Cerebellar cortex (tissue), 1 donor: Measurements from ENCODE around the gene PRAME.

Source experiments
- DNase-seq: peaks from one replicate; pipeline ENCODE4 v3.0.0-alpha.2; 2015; ENCODE audit warnings: low spot score

PRAME gene

DNA sequence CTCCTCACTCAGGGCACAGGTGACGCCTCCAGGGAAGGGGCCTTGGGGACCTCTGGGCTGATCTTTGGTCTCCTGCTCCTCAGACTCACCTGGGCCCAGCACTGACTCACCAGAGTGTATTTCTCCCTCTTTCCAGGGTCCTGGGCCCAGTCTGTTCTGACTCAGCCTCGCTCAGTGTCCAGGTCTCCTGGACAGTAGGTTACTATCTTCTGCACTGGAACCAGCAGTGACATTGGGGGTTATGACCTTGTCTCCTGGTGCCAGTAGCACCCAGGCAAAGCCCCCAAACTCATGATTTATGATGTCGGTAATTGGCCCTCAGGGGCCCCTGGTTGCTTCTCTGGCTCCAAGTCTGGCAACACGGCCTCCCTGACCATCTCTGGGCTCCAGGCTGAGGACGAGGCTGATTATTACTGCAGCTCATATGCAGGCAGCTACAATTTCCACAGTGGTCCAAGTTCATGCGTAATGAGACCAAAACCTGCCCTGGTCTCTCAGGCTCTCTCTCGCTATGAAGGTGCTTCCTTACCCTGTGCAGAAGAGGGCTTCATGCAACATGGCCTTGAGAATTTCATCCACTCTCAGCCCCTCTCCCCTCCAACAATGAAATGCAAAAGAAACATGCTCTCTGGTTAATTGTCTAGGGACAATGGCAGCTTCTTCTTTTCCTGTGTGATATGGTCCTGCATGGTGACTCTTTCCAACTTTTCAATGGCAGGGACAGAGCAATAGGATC is 21.0 kb upstream of the PRAME start:
- no peak for DNase-seq

DNA sequence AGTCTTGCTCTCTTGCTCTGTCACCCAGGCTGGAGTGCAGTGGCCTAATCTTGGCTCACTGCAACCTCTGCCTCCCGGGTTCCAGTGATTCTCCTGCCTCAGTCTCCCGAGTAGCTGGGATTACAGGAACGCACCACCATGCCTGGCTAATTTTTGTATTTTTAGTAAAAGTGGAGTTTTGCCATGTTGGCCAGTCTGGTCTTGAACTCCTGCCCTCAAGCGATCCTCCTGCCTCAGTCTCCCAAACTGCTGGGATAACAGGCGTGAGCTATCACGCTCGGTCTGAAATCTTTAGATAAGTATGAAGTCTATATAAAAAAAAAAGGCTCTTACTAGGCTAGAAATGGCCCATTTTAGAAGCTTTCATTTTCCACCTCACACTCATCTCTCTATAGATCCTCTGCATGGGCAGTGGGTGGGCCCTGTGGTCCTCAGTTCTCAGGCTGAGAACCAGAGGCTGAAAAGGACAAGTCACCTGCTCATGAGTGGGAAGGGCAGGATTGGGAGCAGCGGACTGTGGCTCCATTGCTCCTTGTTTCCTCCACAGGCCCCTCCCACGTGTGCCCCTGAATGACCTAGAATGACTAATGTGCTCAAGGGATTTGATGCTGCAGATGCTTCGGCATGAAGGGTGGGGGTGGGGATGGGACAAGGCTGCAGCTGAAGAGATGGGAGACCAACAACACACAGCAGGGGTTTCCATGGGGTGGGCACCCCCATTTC is 19.8 kb upstream of the PRAME start:
- no peak for DNase-seq

DNA sequence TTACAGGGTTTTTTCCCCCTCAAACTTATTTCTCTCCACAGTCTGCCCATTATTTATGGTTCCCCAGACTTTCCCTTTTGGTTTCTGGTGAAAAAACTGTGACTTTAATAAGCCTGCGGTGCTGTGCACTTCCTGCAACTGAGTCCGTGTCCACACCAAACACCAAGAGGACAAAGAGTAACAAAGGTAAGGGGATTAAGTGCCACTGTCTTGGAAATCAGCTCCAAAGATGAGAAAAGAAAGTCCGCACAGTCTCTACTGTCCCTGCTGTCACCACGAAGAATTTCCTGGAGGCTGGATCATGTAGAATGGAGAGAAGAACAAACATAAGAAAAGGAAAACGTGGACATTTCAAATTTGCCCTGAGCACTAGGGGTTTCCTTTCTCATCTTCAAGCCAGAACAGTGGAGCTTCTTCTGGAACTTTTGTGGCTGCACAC is 17.9 kb upstream of the PRAME start:
- no peak for DNase-seq

DNA sequence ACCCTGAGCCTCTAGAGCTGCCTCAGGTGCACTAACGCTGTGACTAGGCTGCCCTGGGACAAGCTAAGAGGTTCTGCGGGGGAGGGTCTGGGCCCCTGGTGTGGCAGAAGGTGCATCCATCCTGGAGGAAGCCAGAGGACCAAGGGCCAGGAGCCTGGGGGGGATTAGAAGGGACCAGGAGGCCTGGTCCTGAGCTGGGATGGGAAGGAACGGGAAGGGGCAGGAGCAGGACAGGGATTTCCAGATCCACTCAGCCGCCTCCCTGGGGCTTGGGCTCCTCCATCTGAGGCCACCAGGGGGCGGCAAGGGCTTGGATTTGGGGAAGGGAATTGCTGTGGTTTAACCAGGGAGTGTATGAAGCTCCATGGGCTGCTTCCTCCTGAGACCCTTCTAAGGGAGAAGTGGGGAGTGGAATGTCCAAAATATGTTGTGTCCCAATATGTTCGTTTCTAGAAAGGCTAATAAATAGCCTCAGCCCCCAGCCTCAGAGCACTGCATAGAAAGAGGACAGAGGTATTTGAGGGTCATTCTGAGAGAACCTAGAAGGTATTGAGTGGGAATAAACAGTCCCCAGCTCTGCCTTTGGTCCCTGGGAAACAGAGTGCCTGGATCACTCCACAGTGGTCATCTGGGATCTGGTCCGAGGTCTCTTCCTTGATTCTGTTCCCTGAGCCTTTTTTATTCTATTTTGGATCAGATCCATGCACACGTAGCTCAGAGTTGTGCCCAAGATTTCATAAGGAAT is 17.4 kb upstream of the PRAME start:
- DNase-seq: peak; percentile 53

DNA sequence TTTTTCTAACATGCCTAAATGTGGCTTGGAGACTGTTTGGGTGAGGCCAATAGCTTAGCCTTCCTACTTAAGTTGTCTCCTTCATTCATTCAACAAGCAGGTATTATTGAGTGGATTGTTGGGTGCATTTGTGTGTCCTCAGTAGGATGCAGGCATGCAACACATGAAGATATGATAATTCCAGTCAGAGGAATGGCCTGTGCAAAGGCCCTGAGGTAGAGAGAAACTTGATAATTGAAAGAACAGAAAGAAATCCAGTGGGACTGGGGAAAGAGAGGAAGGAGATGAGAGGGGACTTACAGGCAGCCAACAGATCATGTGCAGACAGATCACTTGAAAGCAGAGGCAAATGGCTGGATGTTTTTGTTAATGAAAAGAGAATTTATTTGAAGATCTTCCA is 15.3 kb upstream of the PRAME start:
- DNase-seq: no peak

DNA sequence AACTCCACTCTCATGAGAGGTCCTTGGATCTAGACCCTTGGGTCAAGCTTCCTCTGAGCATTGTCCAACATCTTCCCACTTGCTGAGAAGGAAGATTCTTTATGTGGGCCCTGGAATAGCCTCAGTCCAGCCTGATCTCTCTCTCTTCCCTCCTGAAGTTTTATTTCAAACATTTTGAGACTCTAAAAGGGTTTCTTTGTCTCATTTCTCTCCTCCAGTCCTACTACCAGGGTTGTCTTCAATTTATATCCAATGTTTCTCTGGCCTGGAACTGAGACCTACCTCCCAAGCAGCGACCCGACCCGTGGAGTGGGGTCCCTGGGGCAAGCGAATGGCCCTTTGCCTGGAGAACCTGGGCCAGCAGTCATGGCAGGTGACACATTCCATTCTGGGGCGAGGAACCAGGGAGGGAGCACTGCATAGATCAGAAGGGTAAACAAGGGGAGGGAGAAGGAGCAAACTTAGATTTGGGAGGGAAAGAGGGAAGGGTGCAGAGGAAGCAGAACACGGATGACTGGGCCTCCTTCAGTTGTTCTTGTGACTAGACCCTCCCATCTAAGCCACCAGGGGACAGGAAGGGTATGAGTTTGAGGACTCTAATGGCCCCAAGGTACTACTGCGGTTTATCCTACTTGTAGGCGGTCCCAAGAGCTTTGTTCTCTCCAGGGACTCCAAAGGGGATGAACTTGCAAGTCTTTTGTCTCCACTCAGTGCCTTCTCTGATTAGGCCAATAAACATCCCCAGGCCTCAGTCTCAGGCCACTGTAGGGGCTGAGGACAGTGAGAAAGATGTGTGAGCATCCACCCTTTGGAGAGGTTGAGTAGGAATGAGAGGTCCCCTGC is 14.2 kb upstream of the PRAME start:
- no peak for DNase-seq

DNA sequence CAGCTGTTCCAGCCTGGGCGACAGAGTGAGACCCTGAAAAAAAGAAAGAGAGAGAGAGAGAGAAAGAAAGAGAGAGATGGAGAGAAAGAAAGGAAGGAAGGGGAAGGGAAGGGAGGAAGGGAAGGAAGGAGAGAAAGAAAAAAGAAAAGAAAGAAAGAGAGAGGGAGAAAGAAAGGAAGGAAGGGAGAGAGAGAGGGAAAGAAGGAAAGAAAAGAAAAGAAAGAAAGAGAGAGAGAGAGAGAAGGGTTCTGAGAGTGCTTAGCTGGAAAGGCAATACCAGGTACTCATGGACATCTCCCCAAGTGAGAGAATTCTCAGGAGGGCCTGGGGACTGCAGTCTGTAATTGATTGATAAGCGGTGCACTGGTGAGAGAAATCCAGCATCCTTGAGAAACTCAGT is 12.8 kb upstream of the PRAME start:
- DNase-seq: no peak

DNA sequence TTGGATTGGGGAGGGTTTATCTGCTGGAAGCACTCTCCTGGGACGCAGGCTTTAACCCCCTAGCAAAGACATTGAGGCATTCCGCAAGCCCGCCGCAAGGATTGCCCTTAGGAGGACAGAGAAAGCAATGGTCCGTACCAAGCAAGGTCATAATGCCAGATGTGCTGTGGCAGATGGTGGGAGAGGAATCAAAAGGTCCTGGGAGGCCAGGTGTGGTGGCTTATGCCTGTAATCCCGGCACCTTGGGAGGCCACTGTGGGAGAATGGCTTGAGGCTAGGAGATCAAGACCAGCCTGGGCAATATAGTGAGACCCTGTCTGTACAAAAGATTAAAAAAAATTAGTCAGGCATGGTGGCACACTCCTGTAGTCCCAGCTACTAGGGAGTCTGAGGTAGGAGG is 12.4 kb upstream of the PRAME start:
- DNase-seq: no peak

DNA sequence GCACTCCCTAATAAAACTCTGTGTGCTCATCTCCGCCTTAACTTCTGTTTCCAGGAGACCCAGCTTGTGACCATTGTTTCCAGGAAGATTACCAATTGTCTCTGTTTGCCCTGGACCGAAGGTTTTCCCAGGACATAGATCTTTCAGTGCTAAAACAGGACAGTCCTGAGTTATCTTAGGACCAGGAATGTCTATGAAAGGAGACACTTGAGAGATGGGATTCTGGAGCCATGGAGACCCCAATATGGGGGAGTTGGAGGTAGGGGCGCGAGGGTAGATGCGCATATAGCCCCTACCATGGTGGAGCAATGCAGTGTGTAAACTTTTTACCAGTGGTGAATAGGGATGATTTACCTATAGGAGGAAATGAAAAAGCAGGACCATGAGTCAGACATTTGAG is 10.2 kb upstream of the PRAME start:
- no peak for DNase-seq

DNA sequence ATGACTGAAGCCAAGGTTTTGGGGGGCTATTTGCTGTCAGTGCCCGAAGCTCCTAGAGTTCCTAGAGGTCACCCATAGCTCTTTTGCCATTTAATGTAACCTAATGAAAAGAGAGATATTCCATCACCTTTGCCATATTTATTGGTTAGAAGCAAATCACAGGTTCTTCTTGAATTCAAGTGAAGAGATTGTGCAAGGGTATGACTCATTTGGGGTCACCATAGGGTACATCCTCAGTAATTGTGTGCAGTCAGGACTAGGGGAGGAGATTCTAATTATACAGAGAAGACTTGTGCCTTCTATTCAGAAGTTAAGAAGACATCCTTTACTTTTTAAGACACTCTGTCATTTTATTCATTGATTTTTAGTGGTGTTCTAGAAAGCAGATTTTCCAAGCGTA is 6.9 kb upstream of the PRAME start:
- no peak for DNase-seq

DNA sequence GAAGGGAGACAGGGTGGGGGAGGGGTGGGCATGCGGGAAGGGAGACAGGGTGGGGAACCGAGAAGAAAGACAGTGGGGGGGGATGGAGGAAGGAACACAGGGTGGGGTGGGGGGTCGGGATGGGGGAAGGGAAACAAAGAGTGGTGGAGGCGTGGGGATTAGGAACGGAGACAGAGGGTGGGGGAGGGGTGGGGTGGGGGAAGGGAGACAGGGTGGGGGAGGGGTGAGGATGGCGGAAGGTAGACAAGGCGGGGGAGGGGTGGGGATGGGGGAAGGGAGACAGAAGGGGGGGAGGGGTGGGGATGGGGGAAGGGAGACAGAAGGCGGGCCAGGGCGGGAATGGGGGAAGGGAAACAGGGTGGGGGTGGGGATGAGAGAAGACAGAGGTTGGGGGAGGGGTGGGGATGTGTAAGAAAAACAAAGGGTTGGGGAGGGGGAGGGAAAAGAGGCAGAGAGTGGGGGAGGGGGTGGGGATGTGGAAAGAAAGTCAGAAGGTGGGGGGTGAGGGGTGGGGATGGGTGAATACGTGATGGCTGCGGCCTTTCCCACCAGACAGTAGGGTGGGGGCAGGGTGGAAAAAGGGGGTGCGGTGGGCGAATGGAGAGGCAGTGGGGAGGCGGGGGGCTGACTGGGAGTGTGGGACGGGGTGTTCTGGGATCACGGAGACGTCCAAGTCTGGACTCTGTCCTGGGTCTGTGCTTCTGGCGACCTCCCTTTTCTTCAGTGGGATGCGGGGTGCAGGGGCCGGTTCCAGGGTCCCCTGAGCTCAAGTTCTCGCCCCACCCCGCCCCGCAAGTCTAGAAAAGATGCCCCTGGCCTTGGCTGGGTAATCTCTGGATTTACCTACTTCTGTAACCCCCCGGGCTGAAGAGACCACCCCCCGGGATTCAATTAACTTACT is 744 bp downstream of the PRAME start:
- no peak for DNase-seq

DNA sequence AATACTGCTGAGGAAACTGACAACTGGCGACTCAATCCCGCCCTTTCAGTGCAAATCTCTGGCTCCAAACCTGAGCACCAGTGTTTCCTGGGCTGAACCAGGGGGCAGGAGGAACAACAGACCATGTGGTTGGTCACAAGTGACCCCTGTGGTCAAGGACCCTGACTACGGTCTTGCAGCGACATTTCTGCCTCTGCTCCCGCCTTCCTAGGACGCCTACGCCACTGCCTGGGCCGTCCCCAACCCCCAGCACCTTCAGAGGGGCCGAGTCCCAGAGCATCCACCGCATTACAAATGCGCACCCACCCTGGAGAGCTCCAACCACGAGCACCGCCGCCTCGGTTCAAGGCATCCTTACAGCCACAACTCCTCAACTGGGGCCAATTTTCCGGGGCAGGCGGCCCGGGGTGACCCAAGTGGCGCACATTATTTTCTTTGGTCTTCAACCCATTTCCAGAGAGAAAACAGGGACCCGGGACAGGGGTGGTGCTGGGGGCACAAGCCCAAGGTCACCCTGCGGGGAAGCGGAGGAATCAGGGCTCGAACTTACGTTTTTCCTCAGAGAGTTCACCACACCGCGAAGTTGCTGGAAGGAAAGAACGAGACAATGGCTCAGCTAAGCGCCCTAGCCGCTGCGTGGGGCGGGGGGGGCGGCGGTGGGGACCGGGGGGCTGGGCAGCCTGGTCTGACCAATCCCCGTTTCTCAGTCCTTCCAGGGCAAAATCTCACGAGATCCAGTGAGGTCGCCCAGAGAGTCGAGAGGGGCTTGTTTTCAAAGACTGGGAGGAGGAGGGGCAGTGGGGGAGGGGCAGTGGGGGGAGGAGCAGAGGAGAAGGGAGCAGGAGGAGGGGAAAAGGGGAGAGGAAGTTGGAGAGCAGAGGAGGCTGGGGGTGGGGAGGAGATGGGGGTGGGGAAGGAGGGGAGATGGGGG is 1.8 kb downstream of the PRAME start:
- DNase-seq: no peak

DNA sequence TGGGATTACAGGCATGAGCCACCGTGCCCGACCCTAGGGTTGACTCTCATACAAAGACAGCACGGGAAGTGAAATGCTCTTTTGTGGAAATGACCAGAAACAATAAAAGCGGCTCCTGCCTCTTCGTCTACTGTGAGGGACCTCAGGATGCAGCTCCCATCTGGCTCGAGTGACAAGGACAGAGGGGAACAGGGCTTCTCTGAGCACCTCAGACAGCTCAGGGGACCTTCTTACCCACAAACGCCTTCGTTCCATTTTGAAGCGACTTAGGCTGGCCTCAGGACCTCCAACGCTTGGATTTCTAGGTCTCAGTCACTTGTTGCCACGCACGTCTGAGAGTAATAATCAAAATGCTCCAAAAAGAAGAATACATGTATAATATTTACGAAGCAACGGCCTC is 2.5 kb downstream of the PRAME start:
- no peak for DNase-seq

DNA sequence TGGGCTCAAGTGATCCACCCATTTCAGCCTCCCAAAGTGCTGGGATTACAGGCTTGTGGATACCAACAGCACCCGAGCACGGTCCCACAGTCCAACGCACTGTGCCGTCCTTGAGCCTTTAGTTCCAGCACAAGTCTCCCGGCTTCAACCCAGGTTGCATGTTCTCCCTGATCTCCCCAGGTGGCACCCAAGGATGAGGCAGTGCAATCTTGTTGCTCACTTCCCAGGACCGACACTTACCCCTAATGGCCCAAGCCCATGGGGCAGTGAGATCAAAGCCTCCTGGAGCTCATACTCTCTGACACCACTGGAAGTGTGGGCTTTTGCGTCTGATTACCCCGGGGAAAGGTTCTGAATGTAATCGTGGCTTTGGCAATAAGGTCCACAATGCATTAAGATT is 3.5 kb downstream of the PRAME start:
- no peak for DNase-seq

DNA sequence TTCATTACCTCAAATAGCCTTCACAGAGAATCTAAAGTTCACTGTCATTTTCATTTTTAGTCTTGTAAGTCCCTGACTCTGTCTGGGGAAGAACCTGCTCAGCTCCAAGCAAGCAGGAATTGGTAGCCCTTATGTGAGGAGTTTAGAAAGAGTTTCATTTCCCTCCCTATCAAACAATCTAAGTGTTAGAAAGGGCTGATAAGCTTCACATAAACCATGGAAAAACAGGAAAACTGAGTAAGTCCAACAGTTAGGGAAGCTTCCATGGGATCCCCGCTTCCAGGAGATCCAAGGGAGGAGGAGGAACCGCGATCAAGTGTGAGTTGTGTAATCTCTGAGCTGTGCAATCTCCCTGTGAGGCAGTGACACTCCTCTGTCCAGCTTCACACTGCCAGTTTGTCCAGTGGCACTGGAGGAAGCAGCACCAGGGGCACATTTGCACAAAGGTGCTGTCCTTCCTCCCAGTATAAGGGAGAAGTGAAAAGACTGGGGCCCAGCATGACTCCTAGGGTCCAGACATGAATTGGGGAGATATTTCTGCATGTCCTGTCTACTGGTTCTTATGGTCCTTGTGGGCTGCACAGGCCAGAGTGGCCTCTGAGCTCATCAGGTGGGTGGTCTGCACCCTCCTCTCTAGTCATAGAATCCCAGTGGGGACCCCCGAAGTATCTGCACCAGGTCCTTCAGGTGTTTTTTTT is 4.3 kb downstream of the PRAME start:
- DNase-seq: no peak

DNA sequence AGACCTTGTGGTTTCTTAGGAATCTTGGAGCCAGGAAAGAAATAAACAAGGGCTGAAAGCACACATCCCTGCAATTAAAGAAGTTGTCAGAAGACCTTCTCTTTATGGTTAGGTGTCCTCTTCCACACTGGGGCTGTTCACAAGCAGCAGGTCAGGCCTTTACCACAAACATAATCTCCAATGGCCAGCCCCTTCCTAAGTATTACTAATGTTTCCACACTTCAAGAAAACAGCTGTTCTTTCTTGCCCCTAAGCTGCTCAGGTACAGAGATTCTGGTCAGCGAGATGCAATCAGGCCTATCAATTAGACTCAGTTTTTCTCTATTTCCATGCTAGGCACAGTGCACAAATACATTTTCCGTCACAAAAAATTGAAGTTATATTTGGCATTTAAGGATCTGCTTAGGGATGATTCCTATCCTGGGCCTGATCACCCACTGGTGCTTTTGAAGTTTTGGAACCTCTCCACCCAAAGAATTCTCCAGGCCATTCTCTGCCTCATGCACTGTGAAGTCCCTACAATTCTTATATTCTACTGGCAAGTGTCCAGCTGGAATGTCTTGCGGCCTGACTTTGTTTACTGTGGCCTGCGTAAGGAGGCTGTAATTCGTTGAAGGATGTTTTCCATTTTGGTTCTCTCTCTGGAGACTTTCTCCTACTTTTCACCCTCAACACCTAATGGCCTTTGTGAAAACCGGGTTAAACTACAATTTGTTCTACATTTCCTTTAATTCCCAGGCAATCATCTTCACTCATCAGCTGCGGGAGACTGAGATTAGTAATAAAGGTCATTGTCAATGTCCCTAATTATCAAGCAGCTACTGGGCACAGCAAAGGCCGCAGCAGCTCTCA is 5.1 kb downstream of the PRAME start:
- no peak for DNase-seq

DNA sequence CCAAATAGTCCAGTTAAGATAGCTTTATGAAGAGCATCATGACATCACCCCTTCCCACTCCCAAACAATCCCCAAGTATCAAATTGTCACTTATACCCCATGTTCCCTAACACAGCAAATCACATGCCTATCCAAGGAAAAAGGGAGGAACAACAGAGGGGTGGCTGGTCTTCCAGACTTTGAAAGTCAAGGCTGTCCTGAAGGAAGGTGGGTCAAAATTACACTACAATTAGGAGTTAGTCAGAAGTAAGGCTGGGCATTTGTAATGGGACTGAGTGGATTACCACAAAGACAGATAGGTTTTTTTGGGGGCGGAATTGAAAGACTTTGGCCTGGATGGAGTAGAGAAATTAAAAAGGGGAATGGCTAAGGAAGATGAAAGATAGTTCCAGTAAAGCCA is 5.9 kb downstream of the PRAME start:
- no peak for DNase-seq

DNA sequence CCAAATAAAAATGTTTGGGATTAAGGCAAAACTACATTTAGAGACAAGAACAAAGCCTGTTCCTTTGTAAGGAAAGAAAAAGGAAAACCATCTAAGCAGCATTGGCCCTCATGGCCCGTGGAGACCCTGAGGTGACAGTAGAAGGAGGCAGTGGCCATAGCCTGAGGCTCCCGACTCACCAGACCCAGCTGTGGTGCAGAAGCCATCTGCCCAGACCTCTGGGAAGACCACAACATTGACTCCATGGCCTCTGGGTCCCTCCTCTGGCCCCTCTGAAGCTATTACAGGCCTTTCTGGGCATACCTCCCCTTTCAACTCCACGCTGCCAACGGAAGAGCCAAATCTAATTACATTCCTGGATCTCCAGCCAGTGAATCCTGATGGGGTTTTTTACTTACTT is 6.4 kb downstream of the PRAME start:
- peak; percentile 33 for DNase-seq
